ENCODE results near the gene ALDH7A1.
"Not testable (repeated sequence)": the region's sequence is repeated elsewhere in the genome, so short reads cannot be mapped to it uniquely, and the experiment has no call there.

ALDH7A1 gene

DNA sequence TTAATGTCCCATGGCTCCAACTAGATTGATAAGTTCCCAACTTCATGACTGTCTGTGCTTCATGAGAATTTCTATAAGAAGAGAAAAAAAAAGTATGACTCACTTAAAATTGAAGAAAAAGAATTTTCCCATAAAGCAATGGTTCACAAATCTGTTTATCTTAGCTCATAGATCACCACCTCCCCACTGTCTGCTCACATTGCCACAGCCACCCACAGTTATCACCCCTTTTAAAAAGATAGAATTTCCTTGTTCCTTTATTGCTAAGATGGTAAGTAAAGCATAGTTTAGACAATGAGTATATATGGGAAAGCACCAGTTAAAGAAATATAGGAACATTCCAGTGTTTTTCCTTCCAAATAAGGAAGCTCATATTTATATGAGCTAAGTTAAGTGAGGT is 67.1 kb downstream of the ALDH7A1 start:
- DNase-seq: no peak

DNA sequence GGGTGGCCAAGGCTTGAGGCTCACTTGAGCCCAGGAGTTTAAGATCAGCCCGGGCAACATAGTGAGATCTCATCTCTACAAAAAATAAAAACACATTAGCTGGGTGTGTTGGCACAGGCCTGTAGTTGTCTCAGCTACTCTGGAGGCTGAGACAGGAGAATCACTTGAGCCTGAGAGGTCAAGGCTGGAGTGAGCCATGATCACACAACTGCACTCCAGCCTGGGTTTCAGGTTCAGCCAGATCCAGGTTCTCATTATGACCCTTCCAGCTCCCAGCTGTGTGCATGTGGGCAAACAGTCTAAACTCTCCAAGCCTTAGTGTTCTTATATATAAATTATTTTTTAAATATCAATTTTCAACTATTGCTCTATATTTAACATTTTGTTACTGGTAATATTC is 67.9 kb downstream of the ALDH7A1 start:
- no peak for DNase-seq

DNA sequence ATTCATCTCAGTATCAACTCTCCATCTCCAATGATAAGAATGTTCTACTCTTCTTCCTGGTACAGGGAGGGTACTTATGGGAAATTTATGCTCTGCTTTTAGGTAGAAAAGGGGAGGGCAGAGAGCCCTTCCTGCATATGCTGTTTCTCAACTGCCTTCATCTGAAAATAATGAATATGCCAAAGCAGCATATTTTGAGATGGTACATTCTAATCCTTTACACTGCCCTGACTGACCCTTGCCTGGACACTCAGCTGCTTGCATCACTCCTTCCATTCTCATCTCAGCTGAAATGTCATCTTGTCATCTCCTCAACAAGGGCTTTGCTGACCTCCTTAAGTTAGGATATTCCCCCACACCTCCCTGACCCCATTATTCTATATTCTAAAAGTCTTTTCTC is 68.5 kb downstream of the ALDH7A1 start:
- DNase-seq: no peak

DNA sequence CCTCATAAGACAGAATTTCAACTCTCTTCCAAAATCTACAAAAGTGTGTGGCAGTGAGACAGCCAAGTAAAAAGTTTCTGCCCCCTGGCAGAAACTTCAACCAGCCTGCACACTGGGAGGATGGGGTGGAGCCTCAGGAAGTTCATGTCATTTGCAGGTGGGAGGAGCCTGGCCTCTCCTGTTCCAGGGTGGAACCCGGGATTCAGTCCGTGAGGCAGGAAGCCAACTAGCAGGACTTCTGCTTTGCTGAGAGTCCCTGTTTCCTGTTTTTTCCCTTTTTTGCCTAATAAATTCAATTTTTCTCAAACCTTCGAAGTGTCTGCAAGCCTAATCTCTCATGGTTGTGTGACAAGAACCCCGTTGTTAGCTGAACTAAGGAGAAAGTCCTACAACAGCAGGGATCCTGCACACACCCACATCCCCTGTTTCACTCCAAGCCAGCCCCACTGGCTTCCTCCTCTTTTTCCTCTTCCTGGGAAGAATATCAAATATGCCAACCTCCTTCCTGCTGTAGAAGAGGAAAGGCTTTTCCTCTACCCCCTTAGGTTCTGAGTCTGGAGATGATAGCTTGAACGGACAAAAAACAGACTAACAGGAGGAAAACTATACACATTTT is 69.3 kb downstream of the ALDH7A1 start:
- DNase-seq: no peak

DNA sequence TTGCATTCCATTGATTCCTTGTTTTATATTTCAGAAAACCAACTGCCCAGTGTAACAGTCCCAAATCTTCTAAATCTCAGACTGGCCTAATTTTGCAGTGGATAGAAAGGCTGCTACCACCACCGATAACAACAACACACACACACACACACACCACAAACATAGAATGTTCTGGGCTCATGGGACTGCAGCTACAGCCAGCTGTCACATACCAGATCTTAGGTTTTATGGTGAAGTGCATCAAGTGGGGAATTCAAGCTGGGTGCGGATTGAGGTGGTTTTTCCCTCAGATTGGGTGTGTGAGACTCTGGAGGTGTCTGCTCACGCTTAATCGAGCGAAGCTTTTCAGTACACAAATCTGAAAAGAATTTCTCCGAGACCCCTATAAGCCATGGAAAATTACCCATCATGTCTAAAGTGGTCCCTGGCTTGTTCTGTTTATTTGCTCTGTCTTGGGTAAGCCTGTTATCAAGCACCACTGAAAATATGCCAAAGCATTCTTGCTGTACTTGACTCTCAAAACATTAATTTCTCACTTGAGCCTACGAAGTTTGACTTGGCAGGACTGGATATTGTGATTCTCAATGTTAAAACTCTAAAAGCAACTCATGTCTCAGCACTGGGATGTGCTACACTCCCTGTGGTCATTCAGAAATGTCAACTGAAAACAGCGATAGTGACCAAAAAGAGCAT is 71.1 kb downstream of the ALDH7A1 start:
- no peak for DNase-seq

DNA sequence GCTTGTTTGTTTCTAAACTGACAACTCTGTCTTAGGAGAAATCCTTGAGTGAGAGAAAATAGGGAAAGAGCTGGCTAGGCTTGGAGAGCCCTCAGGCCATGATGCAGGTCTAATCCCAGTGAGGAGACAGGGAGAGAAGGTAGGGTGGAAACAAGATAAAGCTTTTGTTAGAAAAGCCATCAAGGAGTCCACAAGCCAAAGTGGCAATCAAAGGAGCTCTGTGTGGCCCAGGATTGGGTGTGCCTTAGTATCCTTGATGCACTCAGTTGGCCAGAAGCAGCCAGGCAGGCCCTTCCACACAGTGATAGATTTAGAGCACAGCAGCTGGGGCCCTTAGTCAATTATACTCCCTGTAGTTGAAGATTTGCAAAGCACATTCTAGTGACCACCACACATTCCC is 73.9 kb downstream of the ALDH7A1 start:
- no peak for DNase-seq

DNA sequence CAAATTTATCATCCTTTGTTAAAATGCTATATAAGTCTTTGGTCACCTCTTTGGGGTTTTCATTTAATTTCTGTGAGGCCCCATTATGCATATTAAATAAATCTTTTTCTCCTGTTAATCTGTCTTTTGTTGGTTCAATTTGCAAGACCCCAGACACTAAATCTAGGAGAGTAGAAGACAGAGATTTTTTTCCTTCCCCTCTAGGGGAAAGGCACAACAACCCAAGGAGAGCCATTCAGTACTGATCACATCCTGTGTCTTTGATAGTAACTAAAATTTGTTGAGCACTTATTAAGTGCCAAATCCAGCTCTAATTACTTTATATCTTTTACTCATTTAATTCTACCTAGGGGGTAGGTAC is 74.4 kb downstream of the ALDH7A1 start:
- no peak for DNase-seq

DNA sequence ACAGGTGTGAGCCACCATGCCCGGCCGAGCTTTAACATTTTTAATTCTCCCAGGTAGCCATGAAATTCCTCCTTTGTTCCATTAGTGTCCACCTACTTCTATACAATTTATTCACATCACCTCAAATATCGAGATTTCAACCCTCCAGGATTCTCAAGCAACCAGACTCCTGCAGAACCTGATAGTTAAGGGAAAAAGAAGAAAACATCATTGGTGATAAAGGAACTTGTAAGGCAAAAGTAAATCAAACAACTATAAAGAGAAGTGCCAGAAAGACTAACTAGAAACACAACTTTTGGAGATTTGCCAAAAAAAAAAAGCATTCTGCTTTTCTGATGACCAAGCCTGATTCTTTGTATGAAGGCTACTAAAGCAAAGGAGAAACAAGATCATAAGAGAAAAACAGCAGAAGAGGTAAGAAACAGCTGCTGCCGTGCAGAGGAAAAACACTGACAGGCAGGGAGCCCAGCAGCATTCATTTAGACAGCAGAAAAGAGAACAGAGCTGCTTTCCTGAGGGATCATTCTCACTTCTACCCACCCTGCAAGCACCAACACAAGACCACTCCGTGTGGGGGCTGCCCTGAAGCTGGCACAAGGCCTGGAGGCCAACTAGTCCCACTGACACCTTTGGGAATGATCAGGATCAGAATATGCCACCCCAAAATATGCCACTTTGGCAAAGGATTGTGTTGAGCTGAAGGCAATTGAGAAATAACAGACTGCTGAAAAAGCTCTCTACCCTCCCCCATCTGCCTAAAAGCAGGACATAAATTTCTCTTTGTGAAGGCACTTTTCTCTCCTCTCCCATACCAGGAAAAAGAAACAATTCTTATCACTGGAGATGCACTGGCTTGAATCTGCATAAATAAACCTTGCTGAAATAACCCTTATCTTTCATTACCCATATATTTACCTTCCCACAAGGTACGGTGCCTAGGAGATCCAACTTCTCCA is 75.1 kb downstream of the ALDH7A1 start:
- no peak for DNase-seq

DNA sequence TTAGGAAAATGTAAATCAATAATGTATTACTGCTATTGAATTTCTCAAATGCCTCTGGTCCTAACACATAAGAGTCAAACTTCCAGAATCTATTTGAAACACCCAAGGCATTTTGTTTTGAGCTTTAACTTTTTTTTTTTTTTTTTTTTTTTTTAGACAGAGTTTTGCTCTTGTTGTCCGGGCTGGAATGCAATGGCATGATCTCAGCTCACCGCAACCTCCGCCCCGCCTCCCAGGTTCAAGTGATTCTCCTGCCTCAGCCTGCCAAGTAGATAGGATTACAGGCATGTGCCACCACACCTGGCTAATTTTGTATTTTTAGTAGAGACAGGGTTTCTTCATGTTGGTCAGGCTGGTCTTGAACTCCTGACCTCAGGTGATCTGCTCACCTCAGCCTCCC is 75.8 kb downstream of the ALDH7A1 start:
- DNase-seq: not testable (repeated sequence)

DNA sequence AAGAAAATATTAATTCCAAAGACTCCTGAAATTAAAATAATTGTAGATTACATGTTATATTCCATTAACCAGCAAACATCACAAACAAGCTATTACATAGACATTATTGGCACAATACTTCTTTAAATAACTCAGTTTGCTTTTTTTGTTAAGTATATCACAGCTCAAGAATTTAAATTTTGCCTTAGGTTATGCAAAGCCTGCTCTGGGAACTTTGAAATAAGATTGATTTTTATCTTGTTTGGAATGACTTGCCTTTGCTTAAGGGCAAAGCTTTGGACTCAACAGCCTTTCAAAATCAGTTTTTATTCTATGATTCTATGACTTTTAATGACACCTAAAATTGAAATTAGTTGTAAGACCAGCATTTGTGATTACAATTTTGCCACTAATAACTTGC is 78.2 kb downstream of the ALDH7A1 start:
- no peak for DNase-seq

DNA sequence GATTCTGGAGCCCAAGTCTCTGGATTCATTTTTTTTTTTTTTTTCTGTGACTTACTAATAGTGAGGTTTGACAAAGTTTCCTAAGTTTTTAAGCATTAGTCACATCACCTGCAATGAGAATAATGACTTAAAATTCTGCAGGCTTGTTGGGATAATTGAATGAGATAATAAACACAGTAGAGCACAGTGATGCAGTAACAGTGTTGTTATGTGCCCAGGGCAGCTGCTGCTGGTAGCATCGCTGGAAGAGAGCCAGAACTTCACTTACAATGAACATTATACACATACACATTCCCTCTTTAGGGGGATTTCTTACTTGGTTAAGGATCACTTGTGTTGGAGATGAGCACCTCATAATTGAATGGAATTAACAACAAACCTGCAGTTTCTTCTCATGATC is 78.9 kb downstream of the ALDH7A1 start:
- no peak for DNase-seq

DNA sequence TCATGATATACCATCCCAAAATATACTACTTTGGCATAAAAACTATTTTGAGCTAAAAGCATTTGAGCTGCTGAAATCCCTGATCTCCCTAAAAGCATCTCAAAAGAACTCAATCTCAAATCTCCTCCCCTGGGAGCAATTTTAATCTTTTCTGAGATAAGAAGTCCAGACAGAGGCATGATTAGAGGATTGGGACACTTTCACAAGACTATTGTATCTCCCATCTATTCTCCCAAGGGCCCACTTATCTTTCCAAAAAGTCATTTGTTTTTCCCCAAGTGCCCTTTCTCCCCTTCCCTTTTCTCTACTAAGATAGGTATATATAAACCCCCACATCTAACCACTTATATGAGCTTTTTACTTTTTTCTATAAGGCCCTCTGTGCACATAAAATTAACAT is 79.7 kb downstream of the ALDH7A1 start:
- DNase-seq: no peak

DNA sequence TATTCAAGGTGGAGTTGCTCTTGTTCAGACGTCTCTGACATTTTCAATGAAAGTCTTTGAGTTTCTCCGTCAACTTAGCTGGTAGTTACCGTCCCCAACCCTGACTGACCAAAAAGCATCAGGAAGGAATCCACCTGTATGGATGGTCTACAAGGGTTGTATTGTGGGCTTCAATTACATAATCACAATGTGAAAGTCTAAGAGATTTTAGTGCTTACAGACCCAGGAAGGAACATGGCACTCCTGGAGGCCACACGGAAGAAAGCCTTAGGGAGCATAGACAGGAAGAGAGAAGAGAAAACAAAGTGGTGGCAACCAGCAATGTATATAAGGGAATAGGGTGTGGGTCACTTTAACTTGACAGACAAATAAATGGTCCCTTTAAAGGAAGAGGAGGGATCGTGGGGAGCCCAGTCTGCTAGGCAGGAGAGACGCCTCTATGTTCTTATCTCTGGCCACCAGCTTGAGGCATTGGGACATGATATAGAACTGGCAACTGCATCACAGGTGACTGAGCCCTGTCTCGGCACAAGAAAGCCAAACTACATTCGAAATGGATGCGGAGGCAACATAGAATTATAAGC is 80.4 kb downstream of the ALDH7A1 start:
- no peak for DNase-seq

DNA sequence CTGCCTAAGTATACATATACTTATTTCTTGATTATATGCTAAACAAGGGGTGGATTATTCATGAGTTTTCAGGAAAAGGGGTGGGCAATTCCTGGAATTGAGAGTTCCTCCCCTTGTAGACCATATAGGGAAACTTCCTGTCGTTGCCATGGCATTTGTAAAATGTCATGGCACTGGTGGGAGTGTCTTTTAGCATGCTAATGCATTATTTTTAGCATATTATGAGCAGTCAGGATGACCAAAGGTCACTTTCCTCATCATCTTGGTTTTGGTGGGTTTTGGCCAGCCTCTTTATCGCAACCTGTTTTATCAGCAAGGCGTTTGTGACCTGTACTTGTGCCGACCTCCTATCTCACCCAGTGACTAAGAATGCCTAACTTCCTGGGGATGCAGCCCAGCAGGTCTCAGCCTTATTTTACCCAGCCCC is 80.9 kb downstream of the ALDH7A1 start:
- DNase-seq: no peak

DNA sequence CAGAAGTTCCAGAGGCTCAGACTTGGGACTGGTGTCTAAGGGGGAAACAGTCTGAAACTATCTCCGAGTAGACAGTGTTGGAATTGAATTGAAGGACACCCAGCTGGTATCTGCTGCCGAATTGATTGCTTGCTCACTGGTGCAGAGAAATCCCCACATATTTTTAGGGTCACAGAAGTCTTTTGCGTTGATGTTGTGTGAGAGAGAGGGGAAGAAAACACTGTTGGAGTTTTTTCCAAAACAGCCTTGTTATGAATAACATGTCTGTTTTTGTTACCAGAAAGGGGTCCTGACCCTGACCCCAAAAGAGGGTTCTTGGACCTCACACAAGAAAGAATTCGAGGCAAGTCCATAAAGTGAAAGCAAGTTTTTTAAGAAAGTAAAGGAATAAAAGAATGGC is 81.3 kb downstream of the ALDH7A1 start:
- no peak for DNase-seq

DNA sequence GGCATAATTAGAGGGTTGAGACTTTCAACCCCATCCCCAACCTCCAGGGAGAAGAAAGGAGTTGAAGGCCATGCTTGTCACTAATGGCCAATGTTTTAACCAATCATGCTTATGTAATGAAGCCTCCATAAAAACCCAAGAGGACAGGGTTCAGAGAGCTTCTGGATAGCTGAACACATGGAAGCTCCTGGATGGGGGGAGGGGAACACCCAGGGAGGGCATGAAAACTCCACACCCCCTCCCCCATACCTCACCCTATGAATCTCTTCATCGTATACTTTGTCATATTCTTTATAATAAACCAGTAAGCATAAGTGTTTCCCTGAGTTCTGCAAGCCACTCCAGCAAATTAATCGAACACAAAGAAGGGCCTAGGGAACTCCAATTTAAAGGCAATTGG is 81.7 kb downstream of the ALDH7A1 start:
- DNase-seq: no peak

DNA sequence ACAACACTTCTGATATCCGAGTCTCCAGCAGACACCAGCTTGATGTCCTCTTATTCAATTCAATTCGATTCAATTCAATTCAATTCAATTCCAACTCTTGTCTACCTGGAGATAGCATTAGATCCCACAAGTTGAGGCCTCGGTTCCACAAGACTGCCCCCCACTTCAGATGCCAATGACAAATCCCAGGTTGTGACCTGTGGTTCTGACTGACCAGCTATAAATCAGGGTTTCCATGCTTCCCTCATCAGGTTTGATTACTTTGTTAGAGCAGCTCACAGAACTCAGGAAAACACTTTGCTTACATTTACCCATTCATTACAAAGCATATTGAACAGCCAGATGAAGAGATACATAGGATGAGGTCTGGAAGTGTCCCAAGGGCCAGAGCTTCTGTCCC is 82.6 kb downstream of the ALDH7A1 start:
- DNase-seq: no peak

DNA sequence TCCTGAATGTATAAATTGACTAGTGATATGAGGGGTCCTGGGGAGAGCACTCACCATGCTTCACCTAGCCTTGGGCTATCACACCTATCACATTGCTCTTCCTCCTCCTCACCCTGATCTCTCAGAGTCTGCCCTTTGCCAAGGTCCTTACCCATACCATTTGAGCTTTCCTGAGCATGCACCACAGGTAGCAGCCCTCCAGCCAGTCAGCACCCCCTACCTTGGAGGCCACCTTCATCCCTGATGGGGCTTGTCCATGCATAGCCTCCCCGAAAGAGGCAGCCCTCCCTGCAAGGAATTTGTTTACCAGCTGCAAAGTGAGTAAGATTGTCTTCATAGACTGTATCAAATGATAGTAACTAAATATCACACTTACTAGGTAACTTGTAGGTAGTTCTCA is 83.1 kb downstream of the ALDH7A1 start:
- no peak for DNase-seq

DNA sequence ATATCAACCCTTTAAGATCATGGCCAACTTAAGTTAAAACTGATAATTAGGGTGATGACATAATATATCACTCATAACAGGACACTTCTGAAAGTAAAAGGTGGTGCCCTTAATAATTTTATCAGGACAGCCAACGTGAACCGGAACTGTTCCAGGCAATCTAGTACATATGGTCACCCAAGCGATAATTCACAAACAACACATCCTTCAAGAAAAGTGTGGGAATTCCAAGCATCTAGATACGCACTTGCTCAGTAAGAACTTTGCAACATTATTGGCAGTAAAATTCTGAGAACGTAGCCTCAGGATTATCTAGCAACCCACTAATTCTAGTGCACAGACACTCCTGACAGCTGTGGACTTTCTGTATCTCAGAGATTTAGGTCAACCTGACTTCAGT is 85.7 kb downstream of the ALDH7A1 start:
- DNase-seq: no peak

DNA sequence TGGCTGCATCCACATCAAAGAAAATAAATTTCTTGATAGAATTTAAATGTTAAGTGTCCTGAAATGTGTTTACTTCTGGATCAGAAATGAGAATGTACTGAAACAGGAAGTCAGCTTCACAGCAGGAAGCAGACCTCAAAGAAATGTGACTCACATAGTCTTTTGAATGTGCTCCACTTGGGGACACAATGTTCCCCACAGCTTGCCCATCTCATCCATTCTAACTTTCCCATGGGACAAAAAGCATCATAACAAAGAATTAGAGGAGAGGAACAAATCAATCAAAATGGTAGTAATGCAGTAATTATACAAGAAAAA is 86.1 kb downstream of the ALDH7A1 start:
- no peak for DNase-seq

DNA sequence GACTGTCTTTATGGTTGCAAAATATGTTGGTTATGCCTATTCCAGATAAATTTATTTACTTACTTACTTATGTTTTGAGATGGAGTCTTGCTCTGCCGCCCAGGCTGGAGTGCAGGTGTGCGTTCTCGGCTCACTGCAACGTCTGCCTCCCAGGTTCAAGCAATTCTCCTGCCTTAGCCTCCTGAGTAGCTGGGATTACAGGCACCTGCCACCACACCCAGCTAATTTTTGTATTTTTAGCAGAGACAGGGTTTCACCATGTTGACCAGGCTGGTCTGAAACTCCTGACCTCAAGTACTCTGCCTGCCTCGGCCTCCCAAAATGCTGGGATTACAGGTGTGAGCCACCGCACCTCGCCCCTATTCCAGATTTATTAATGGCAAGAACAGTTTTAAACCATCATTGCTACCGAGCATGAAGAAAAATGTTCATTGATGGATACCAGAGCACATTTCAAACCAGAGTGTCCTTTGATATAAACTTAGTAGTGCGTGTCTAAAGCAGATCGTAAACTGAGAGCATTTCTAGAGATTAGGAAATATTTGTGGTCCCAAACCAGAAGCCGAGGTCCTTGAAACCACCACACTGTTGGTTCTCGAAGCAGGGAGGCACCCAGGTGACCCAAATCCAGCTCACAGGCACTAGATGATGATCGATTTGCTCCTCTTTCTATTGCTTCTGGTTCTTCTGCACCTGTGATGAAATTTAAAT is 86.6 kb downstream of the ALDH7A1 start:
- no peak for DNase-seq

DNA sequence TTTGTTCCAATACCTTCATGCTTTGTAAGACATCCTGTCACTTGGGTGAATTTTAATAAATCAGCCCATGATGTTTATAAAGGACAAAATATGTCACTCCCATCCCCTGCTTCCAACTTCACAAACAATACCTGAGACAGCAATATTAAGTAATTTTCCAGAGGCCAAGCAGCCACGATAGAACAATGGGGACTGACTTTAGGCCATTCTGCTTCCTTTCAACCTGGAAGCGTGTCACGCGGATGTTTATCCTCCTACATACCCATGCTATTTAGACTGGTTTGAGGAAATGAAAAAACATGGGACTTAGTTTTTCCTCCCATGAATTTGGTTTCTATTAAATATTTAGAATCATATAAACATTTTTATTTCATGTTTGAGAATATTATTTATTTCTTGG is 88.9 kb downstream of the ALDH7A1 start:
- no peak for DNase-seq

DNA sequence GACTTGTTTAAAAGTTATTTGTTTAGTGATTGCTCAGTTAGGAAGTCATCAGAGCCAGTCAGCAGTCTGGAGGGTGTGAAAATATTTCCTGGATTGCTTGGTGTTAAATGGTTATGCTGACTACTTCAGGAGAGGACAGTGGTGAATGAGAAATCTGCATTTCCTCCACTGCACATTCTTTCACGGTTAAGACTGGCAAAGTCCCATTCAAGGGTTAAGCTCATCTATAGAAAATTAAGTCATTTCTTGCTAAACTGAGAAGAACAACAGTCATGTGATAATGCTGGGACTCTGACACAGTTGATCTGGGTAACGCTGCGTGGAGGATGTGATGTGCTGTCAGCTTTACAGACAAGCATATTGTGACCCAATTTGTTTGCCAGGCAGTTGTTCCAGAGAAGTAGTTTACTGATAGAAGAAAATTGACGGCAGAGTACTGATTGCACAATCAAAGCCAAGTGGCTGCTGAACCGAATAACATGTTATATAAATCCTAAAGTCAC is 91.4 kb downstream of the ALDH7A1 start:
- no peak for DNase-seq
